ENCODE data around the gene NEO1.

The NEO1 gene

GRCh38 chr15:73317651-73318462, 265.6 kb downstream of the NEO1 start:
- peak; percentile 31 for DNase-seq

- DNase-seq: peak; percentile 70
Measured at GRCh38 chr15:73318463-73319351, 266.4 kb downstream of the NEO1 start.

- DNase-seq: no peak
Measured at GRCh38 chr15:73319460-73320245, 267.4 kb downstream of the NEO1 start.

GRCh38 chr15:73320619-73321180, 268.4 kb downstream of the NEO1 start:
- no peak for DNase-seq

- no peak for DNase-seq
Measured at GRCh38 chr15:73321496-73322450, 269.5 kb downstream of the NEO1 start.

GRCh38 chr15:73322665-73323373, 270.6 kb downstream of the NEO1 start:
- no peak for DNase-seq

- DNase-seq: no peak
Measured at GRCh38 chr15:73323374-73323955, 271.2 kb downstream of the NEO1 start.

- no peak for DNase-seq
Measured at GRCh38 chr15:73323956-73324355, 271.7 kb downstream of the NEO1 start.

- DNase-seq: no peak
Measured at GRCh38 chr15:73324496-73325170, 272.4 kb downstream of the NEO1 start.

GRCh38 chr15:73325191-73325861, 273.1 kb downstream of the NEO1 start:
- no peak for DNase-seq

- DNase-seq: no peak
Measured at GRCh38 chr15:73326157-73326556, 273.9 kb downstream of the NEO1 start.

GRCh38 chr15:73328149-73328820, 276.0 kb downstream of the NEO1 start:
- DNase-seq: no peak

GRCh38 chr15:73328981-73329380, 276.7 kb downstream of the NEO1 start:
- DNase-seq: no peak

GRCh38 chr15:73329501-73330200, 277.4 kb downstream of the NEO1 start:
- DNase-seq: no peak

- DNase-seq: no peak
Measured at GRCh38 chr15:73330206-73331051, 278.2 kb downstream of the NEO1 start.

- DNase-seq: no peak
Measured at GRCh38 chr15:73331501-73331900, 279.2 kb downstream of the NEO1 start.
